ENCODE measurements around the gene INTS6. TPM values are rescaled to one million over a fixed set of nuclear protein-coding genes. Genes with fewer than 3 reads are reported as not detected.

Gene INTS6, protein sequence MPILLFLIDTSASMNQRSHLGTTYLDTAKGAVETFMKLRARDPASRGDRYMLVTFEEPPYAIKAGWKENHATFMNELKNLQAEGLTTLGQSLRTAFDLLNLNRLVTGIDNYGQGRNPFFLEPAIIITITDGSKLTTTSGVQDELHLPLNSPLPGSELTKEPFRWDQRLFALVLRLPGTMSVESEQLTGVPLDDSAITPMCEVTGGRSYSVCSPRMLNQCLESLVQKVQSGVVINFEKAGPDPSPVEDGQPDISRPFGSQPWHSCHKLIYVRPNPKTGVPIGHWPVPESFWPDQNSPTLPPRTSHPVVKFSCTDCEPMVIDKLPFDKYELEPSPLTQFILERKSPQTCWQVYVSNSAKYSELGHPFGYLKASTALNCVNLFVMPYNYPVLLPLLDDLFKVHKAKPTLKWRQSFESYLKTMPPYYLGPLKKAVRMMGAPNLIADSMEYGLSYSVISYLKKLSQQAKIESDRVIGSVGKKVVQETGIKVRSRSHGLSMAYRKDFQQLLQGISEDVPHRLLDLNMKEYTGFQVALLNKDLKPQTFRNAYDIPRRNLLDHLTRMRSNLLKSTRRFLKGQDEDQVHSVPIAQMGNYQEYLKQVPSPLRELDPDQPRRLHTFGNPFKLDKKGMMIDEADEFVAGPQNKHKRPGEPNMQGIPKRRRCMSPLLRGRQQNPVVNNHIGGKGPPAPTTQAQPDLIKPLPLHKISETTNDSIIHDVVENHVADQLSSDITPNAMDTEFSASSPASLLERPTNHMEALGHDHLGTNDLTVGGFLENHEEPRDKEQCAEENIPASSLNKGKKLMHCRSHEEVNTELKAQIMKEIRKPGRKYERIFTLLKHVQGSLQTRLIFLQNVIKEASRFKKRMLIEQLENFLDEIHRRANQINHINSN
- 35.2 and 59.4 TPM in 2 replicates for total RNA-seq (2014; rRNA removed; shearing (Covaris generic))
- 15.8 and 18.2 TPM in 2 replicates for polyA plus RNA-seq (2016; fragmentation: Nextera tagmentation; extraction: Ambion mirVana)

DNA sequence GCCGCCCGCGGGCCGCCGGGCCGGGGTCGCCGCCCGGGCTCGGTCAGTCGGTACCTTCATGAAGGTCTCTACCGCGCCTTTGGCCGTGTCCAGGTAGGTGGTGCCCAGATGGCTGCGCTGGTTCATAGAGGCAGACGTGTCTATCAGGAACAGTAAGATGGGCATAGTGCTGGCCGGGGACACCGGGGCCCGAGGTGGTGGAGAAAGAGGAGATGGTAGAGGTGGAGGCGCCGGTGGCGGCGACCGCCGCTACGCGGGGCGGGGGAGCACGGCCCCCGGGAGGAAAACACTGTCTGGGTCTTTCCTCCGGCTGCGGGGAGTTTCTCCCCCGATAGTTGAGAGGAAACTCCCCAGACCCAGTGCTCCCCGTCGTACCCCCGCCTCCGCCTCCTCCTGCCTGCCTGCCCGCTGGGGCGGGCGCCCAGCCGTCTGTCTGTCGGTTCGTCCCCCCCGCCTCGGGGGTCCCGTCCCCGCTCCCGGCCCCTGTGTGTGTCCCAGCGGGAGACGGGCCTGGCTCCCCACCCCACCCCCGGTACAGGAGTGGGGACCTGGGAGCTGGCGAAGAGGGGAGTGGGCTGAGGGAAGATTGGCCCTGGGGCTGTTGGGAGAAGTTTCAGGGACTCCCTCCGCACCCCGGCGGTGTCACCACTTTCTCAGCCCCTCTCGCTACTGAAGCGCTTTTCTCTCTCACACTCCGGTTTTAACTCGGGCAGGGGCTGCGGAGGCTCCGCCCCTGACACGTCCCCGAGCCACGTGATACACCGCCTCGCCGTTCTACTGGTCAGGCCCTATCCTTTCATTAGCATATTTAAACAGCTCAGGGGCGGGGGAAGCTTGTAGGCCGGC is at the start of gene INTS6:
INTS6 (minus strand) TSS at position 676 of the 846 bp plus-strand sequence; CDS start at position 165, 511 bp downstream.
- Histone ChIP-seq H3K79me2 (ENCODE audit: insufficient read depth) (peaks cover 52% of the 10 kb centered on the region), H3K4me1 (ENCODE audit: insufficient read depth) (peaks cover 26% of the 10 kb centered on the region), H3K36me3 (ENCODE audit: low read depth) (peaks cover 23% of the 10 kb centered on the region), H2AFZ (peak within 1 kb of the TSS; percentile 61), H3K9ac (peak within 1 kb of the TSS; percentile 98), H3K27ac (peak within 1 kb of the TSS; percentile 93), H3K9me2 (ENCODE audit: insufficient read depth) (no peaks in the 10 kb centered on the region), H3K4me3 (peak within 1 kb of the TSS; percentile 87), H3F3A (ENCODE audit: insufficient read depth) (peaks cover 17% of the 10 kb centered on the region; the same call in 1 of the 2 replicates), H3K9me3 (ENCODE audit: low read depth) (no peaks in the 10 kb centered on the region), H3K27me3 (replicated peaks; ENCODE audit: insufficient read depth) (no peaks in the 10 kb centered on the region), H3K4me2 (ENCODE audit: unreplicated experiment) (peak within 1 kb of the TSS; percentile 86), H4K20me1 (ENCODE audit: insufficient read depth) (no peaks in the 10 kb centered on the region)
- 0 to 1% methylated on average over 33 to 69 of the region's 69 CpGs for WGBS, 2 experiments (ENCODE audit: low coverage in 1 of 2, low lambda C conversion rate in 2 of 2, missing lambda C conversion rate in 2 of 2)
- in situ Hi-C loops (cut with MboI): no loop called here
- DNase-seq: peak; percentile 100
- TF ChIP-seq EZH2phosphoT487 (IDR thresholded peaks at IDR 0.05; ENCODE audit: insufficient read depth, low read depth) (no peak), EZH2 (IDR thresholded peaks at IDR 0.05; ENCODE audit: insufficient read depth, poor library complexity, severe bottlenecking) (no peak)

GRCh38 chr13:51502153-51502651 is 49.4 kb upstream of the INTS6 start:
- Histone ChIP-seq H3K4me1 (ENCODE audit: insufficient read depth) (peaks cover 16% of the 10 kb centered on the region), H2AFZ (no peak overlapping the region), H3K9me3 (ENCODE audit: low read depth) (no peaks in the 10 kb centered on the region), H3K36me3 (ENCODE audit: low read depth) (no peaks in the 10 kb centered on the region), H3K9me2 (ENCODE audit: insufficient read depth) (peaks cover 6% of the 10 kb centered on the region; the same call in 1 of the 2 replicates), H3K9ac (no peak overlapping the region), H3K4me2 (ENCODE audit: unreplicated experiment) (peak overlapping the region; percentile 29), H4K20me1 (ENCODE audit: insufficient read depth) (no peaks in the 10 kb centered on the region), H3K27me3 (replicated peaks; ENCODE audit: insufficient read depth) (no peaks in the 10 kb centered on the region), H3K27ac (peak overlapping the region; percentile 53), H3F3A (ENCODE audit: insufficient read depth) (peaks cover 24% of the 10 kb centered on the region), H3K4me3 (no peak overlapping the region), H3K79me2 (ENCODE audit: insufficient read depth) (no peaks in the 10 kb centered on the region)
- in situ Hi-C loops (cut with MboI): no loop called here
- peak; percentile 68 for DNase-seq
- TF ChIP-seq EZH2phosphoT487 (IDR thresholded peaks at IDR 0.05; ENCODE audit: insufficient read depth, low read depth): no peak
- TF ChIP-seq EZH2 (IDR thresholded peaks at IDR 0.05; ENCODE audit: insufficient read depth, poor library complexity, severe bottlenecking): no peak

DNA sequence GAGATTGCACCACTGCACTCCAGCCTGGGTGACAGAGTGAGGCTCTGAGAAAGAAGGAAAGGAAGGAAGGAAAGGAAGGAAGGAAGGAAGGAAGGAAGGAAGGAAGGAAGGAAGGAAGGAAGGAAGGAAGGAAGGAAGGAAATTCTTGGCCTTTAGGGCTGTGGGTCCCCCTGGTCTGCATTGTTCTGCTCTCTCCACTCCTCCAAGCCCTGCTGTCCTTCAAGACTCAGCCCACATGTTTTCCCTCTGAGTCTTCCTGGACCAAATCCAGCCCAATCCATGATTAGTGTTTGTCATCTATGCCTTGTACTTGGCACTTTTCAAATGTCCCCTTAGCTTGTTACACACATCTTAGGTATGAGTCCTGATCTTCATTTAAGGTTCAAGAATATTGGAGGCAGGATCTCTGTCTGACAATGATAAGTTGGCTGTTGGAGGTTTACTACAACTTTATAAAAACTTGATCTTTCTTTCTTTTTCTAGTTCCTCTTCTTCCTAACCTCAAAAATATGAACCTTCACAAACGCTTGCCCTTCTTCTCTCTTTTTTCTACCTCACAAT is 48.8 kb upstream of the INTS6 start:
- Histone ChIP-seq H3K27me3 (replicated peaks; ENCODE audit: insufficient read depth) (no peaks in the 10 kb centered on the region), H3K9ac (no peak overlapping the region), H3K9me3 (ENCODE audit: low read depth) (no peaks in the 10 kb centered on the region), H3K27ac (peak overlapping the region; percentile 53), H3F3A (ENCODE audit: insufficient read depth) (peaks cover 24% of the 10 kb centered on the region), H3K79me2 (ENCODE audit: insufficient read depth) (no peaks in the 10 kb centered on the region), H3K36me3 (ENCODE audit: low read depth) (no peaks in the 10 kb centered on the region), H4K20me1 (ENCODE audit: insufficient read depth) (no peaks in the 10 kb centered on the region), H3K4me2 (ENCODE audit: unreplicated experiment) (peak overlapping the region; percentile 29), H3K4me3 (no peak overlapping the region), H3K9me2 (ENCODE audit: insufficient read depth) (peaks cover 6% of the 10 kb centered on the region; the same call in 1 of the 2 replicates), H3K4me1 (ENCODE audit: insufficient read depth) (peaks cover 16% of the 10 kb centered on the region), H2AFZ (no peak overlapping the region)
- TF ChIP-seq EZH2 (IDR thresholded peaks at IDR 0.05; ENCODE audit: insufficient read depth, poor library complexity, severe bottlenecking): no peak
- TF ChIP-seq EZH2phosphoT487 (IDR thresholded peaks at IDR 0.05; ENCODE audit: insufficient read depth, low read depth): no peak
- peak; percentile 82 for DNase-seq
- WGBS, 2 experiments (ENCODE audit: low coverage in 1 of 2, low lambda C conversion rate in 2 of 2, missing lambda C conversion rate in 2 of 2): 6 to 17% methylated on average over 1 of the region's 1 CpG
- in situ Hi-C loops (cut with MboI): no loop called here
